CD4-positive, alpha-beta T cell treated with Interleukin-12 subunit alpha and Interleukin-12 subunit beta, for 1 hour (primary cell): ENCODE data around the gene HUWE1.
"Not testable (repeated sequence)": the region's sequence is repeated elsewhere in the genome, so short reads cannot be mapped to it uniquely, and the experiment has no call there.

ENCODE experiments used
- DNase-seq: peaks from one replicate; pipeline ENCODE4 v3.0.0-alpha.2; 2020

The HUWE1 gene

GRCh38 chrX:53686151-53686885, at the start of gene HUWE1:
HUWE1 (minus strand) TSS chrX:53686719; CDS start chrX:53654107, 32,612 bp downstream.
- DNase-seq = peak; percentile 84

DNA sequence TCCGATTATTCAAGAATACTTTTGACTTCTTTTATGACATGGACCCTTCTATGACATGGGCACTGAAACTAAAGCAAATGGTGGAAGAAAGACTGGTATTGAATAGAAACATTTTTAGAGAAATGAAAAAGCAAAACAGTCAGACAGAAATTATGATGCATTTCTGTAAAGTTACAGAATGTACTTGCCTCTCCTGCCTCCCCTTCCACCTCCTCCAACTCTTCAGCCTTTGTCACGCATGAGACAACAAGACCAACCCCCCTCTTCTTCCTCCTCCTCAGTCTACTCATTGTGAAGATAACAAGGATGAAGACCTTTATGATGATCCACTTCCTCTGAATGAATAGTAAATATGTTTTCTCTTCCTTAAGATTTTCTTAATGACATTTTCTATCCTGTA, 46.3 kb upstream of the HUWE1 start:
- DNase-seq = no peak

GRCh38 chrX:53729751-53730150, 43.2 kb upstream of the HUWE1 start:
- no peak for DNase-seq

- DNase-seq = no peak
These were observed 42.0 kb upstream of the HUWE1 start for GRCh38 chrX:53728506-53728905.

GRCh38 chrX:53724872-53725271, 38.4 kb upstream of the HUWE1 start:
- no peak for DNase-seq

- DNase-seq = no peak
These were observed 36.9 kb upstream of the HUWE1 start for GRCh38 chrX:53723381-53723780.

DNA sequence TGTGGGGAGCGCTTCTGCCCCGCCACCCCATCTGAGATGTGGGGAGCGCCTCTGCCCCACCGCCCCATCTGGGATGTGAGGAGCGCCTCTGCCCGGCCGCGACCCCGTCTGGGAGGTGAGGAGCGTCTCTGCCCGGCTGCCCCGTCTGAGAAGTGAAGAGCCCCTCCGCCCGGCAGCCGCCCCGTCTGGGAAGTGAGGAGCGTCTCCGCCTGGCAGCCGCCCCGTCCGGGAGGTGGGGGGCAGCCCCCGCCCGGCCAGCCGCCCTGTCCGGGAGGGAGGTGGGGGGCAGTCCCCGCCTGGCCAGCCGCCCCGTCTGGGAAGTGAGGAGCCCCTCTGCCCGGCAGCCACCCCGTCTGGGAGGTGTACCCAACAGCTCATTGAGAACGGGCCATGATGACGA, 35.1 kb upstream of the HUWE1 start:
- DNase-seq = not testable (repeated sequence)

DNA sequence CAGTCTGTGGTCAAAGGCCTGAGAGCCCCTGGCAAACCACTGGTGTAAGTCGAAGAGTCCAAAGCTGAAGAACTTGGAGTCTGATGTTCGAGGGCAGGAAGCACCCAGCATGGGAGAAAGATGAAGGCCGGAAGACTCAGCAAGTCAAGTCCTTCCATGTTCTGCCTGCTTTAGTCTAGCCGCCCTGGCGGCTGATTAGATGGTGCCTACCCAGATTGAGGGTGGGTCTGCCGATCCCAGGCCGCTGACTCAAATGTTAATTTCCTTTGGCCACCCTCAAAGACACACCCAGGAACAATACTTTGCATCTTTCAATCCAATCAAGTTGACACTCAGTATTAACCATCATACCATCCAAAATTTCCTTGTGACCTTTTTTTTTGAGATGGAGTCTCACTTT, 33.1 kb upstream of the HUWE1 start:
- not testable (repeated sequence) for DNase-seq

- DNase-seq = no peak
These were observed 31.6 kb upstream of the HUWE1 start for GRCh38 chrX:53718073-53718472.

GRCh38 chrX:53717205-53717604, 30.7 kb upstream of the HUWE1 start:
- DNase-seq = no peak

DNA sequence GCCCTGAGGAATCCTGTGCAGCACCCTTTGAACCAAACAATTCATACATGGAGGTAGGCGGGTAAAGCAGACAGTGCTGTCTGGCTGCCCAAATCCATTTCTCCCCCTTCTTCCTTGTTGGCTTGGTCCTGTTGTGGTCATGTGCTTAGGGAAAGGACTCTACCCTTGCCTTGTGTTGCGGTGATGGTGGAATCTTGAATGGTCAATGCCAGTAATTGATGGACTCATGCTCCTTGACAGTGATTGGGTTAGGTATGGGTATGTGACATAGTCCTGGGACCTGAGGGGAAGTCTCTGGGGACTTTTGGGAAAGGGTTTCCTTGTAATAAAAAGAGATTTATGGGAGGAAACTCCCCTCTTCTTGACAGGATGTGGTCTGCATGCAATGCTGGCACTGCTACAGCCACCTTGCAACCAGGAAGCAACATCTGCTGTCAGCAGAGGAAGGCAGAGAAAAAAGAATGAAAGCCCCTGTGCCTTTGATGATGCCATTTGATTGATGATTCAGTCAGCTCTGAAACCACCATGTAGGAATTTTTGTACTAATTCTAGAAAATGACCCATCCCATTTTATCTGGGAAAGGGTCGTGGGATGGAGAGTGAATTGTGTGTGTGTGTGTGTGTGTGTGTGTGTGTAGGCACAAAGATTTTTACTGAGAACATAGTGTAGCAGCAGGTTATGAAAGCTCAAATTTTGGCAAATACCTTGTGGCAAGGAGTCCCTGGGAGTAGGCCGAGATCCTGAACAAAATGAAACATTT, 30.0 kb upstream of the HUWE1 start:
- peak; percentile 72 for DNase-seq

- no peak for DNase-seq
These were observed 28.9 kb upstream of the HUWE1 start for GRCh38 chrX:53715346-53715924.

- DNase-seq = peak; percentile 80
These were observed 28.2 kb upstream of the HUWE1 start for GRCh38 chrX:53714580-53715345.

- peak; percentile 56 for DNase-seq
These were observed 27.6 kb upstream of the HUWE1 start for GRCh38 chrX:53713987-53714579.

GRCh38 chrX:53711436-53711835, 24.9 kb upstream of the HUWE1 start:
- no peak for DNase-seq

- DNase-seq = no peak
These were observed 18.3 kb upstream of the HUWE1 start for GRCh38 chrX:53704854-53705253.

- DNase-seq = no peak
These were observed 17.8 kb upstream of the HUWE1 start for GRCh38 chrX:53704294-53704693.

GRCh38 chrX:53695946-53696549, 9.5 kb upstream of the HUWE1 start:
- DNase-seq = no peak

GRCh38 chrX:53694642-53695041, 8.1 kb upstream of the HUWE1 start:
- DNase-seq = no peak

DNA sequence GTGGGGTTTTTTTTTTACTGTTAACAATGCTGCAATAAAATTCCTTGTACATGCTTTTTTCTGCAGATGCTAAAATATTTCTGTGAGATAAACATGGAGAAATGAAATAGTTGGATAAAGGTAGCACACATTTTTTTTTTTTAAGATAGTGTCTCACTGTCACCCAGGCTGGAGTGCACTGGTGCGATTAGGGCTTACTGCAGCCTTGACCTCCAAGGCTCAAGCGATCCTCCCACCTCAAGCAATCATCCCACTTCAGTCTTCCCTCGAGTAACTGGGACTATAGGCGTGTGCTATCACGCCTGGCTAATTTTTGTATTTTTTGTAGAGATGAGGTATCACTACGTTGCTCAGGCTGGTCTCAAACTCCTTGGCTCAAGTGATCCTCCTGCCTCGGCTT, 1.8 kb upstream of the HUWE1 start:
- DNase-seq = no peak

- no peak for DNase-seq
These were observed 808 bp downstream of the HUWE1 start for GRCh38 chrX:53685711-53686110.

- no peak for DNase-seq
These were observed 1.9 kb downstream of the HUWE1 start for GRCh38 chrX:53684415-53685192.
